Measurements from ENCODE around the gene YIPF2.
A peak's percentile ranks its signal among the peaks of the same experiment; 100 is the strongest.
"Not testable (repeated sequence)": the region's sequence is repeated elsewhere in the genome, so short reads cannot be mapped to it uniquely, and the experiment has no call there.

The YIPF2 gene

GRCh38 chr19:10928563-10929401 is at the start of gene YIPF2, which contains the start of gene TIMM29:
YIPF2 (minus strand) TSS chr19:10928639; CDS start chr19:10928410, 229 bp downstream.
TIMM29 (plus strand) TSS chr19:10928811; CDS start chr19:10928823, 12 bp downstream.
- peak; percentile 99 for DNase-seq

GRCh38 chr19:10977742-10978092 is 49.3 kb upstream of the YIPF2 start:
- DNase-seq = no peak

- DNase-seq = no peak
Measured at GRCh38 chr19:10976131-10976892, 47.9 kb upstream of the YIPF2 start.

GRCh38 chr19:10975374-10976130 is 47.1 kb upstream of the YIPF2 start:
- no peak for DNase-seq

- no peak for DNase-seq
Measured at GRCh38 chr19:10971107-10971726, 42.8 kb upstream of the YIPF2 start.

GRCh38 chr19:10968527-10969135 is 40.2 kb upstream of the YIPF2 start:
- peak; percentile 24 for DNase-seq

GRCh38 chr19:10966809-10967208 is 38.4 kb upstream of the YIPF2 start:
- DNase-seq = no peak

GRCh38 chr19:10965398-10965797 is 37.0 kb upstream of the YIPF2 start:
- no peak for DNase-seq

GRCh38 chr19:10964903-10965302 is 36.5 kb upstream of the YIPF2 start:
- DNase-seq = no peak

- no peak for DNase-seq
Measured at GRCh38 chr19:10963865-10964264, 35.4 kb upstream of the YIPF2 start.

GRCh38 chr19:10962863-10963262 is 34.4 kb upstream of the YIPF2 start:
- no peak for DNase-seq

GRCh38 chr19:10961073-10961860 is 32.8 kb upstream of the YIPF2 start:
- DNase-seq = peak; percentile 33

- peak; percentile 90 for DNase-seq
Measured at GRCh38 chr19:10960314-10961072, 32.1 kb upstream of the YIPF2 start, which contains the start of gene SMARCA4. SMARCA4 (plus strand) TSS chr19:10961030; CDS start chr19:10984152, 23,122 bp downstream.

- not testable (repeated sequence) for DNase-seq
Measured at GRCh38 chr19:10959277-10959968, 31.0 kb upstream of the YIPF2 start.

GRCh38 chr19:10952809-10953208 is 24.4 kb upstream of the YIPF2 start:
- no peak for DNase-seq

GRCh38 chr19:10946958-10947657 is 18.7 kb upstream of the YIPF2 start:
- no peak for DNase-seq

- DNase-seq = no peak
Measured at GRCh38 chr19:10945264-10945663, 16.8 kb upstream of the YIPF2 start.

- DNase-seq = not testable (repeated sequence)
Measured at GRCh38 chr19:10943412-10943811, 15.0 kb upstream of the YIPF2 start.

- not testable (repeated sequence) for DNase-seq
Measured at GRCh38 chr19:10941649-10942048, 13.2 kb upstream of the YIPF2 start.

Measured in NCI-H2171 treated with DMSO at 0.1 percent for 48 hours (cell line).